Measurements from ENCODE around the gene RALGAPA1.
A peak's percentile ranks its signal among the peaks of the same experiment; 100 is the strongest.
"Not testable (repeated sequence)": the region's sequence is repeated elsewhere in the genome, so short reads cannot be mapped to it uniquely, and the experiment has no call there.

Gene RALGAPA1

DNA sequence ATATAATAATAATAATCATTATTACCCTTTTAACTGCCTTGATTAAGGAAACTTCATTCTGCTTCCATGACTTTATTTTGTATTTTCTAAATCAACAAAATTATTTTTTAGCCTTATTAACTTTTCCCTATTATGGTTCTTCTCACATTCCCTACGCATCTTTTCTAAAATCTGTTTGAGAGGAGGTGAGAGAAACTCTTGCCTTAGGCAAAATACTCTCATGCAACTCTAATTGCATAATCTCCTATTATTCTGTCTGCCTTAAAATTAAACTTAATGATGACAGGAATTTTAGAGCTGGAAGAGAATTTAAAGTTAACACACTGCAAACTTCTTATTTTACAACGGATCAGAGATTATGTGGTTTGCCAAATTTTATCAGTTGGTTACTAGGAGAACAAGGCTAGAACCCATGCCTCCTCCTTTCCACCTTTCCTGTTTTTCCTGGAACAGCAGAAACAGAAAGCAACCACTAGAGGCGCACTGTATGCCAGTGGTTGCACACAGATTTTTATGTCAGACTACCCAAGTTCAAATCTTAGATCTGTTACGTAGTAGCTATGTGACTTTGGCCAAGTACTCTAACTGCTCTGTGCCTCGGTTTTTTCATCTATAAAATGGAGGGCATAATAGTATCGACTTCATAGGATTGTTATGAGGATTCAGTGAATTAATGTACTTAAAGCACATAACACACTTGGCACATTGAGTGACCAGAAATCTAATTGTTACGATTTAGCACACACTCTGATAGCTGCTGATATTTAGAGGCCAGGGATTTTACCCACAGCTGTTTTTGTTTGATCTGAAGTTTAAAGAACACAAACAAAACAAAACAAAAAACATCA lies 12.7 kb upstream of the RALGAPA1 start:
- no peak for DNase-seq (ENCODE audit: low read depth, low spot score)

DNA sequence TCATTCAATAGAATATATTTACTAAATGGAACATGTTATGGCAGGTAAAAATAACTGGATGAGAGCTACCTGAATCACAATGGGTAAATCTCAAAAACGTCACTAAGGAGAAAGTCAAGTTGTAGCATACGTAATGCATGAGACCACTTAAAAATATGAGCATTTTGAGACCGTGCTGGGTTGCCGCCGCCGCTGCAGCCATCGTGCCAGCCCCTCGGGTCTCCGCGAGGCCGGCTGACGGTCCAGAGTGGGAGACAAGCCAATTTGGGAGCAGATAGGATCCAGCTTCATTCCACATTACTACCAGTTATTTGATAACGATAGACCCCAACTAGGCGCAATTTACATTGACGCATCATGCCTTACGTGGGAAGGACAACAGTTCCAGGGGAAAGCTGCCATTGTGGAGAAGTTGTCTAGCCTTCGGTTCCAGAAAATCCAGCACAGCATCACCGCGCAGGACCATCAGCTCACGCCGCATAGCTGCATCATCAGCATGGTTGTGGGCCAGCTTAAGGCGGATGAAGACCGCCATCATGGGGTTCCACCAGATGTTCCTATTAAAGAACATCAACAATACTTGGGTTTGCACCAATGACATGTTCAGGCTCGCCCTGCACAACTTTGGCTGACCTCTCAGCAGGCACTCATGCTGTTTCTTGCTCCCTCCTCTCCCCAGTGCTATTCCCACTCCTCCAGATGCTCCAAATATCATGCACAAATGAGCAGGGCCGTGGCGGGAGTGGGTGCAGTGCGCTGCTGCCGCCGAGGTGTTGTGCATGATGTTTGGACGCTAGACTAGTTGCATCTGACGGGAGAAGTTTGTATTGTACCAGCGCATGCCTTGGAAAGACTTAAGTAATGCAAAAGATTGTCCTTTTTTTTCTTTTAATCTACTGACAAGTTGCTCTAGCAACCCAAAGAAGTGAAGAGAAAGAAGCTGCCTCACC lies 10.8 kb upstream of the RALGAPA1 start:
- no peak for DNase-seq (ENCODE audit: low read depth, low spot score)

DNA sequence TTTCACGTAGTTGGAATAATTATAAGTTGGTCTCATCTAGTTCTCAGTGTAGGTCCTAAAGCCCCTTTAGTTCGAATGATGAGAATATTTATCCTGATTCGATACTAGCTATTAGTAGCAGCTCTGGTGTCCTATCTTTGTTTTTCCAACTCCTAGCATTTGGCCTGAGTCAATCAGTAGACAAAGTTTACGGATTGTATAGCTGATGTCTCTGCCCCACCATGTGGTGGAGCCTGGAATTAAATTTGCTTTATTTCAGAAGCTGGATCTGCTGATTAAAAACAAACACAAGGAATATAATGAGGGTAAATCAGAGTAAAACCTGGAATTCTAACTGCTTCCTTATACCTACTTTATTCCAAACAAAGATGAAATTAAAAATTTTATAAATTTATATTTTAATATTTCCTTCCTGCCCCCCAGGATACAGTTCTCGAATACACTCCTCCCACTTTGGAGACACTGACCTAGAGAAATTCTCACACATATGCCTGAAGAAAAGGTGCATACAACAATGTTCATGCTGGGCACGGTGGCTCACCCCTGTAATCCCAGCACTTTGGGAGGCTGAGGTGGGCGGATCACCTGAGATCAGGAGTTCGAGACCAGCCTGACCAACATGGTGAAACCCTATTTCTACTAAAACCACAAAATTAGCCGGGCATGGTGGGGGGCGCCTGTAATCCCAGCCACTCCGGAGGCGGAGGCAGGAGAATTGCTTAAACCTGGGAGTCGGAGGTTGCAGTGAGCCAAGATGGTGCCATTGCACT lies 9.4 kb upstream of the RALGAPA1 start:
- no peak for DNase-seq (ENCODE audit: low read depth, low spot score)

DNA sequence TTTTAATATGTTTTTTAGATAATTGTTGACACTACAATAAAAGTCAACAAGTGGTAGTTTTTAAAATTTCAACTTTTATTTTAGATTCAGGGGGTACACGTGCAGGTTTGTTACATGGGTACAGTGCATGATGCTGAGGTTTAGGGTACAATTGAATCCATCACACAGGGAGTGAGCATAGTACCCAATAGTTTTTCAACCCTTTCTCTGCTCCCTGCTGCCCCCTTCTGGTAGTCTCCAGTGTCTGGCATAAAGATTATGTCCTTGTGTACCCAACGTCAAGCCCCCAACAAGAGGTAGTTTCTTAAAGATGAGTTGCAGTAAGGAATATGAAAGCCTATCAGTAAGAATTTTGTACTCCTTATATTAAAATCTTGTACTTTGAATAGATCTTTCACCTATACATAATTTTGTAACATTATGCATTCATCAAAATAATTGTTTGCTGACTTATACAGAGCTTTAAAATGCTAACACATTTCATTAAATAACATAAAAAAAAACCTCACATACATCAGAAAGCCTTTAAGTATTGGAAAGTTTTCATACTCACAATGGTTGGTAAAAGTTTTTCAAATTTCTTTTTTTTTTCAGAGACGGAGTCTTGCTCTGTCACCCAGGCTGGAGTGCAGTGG lies 5.4 kb upstream of the RALGAPA1 start:
- DNase-seq (ENCODE audit: low read depth, low spot score), result peak; percentile 71

DNA sequence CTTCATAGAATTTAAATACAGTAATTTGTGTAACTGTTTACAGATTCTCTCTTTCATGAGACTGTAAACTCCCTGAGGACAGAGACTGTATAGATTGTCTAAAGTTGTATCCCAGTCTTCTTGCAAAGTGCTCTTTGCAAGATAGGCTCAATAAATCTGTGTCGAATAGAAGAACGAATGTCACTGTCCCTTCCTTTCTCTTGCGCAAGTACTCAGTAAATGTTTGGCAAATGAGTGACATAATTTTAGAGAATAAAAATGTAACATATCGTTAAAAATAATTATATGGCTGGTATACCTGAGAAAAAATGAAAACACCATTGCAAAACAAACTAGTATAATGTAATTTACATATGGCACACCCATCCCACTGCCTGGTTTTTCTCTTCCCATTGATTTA lies 1.9 kb upstream of the RALGAPA1 start:
- DNase-seq (ENCODE audit: low read depth, low spot score), result no peak

DNA sequence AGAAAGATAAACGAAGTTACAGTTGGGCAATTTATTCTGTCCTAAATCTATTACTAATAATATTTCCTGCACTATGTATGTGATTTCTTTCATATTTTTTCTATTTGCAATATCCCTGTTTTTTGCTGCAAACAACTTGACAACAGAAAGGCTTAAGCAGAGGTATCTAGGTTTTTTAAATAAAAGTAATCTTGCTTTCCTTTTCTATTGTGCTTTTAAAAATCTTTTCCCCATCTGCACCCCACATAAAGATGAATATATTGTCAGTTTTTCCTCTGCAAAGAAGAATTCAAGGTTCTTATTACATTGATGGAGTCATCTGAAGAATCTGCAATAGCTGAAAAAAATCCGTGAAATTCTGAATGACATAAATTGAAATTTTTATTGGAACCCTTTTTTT lies 502 bp upstream of the RALGAPA1 start:
- no peak for DNase-seq (ENCODE audit: low read depth, low spot score)

DNA sequence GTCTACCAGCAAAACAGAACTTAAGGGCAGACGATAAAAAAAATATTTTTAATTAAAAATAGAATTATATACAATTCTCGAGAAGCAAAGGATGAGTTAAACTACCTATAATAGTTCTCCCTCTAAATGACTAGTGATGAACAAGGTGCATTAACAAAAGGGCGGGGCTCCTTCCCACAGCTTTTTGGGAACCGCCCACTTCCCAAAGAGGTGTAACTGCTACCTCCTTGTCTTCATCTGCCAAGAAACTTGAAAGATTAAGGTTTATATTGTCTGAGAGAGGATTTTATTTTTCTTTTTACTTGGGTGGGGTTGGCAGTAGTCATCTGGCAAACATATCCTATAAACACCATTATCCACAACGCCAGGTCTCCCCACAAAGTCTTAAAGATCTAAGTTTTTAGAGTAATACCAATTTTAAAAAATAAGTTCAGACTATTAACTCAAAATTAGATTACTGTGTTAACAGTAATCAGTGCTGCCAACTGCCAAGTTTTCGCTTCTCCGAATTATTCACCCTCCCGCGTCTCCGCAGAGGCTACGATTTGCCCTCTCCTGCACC lies 938 bp downstream of the RALGAPA1 start:
- DNase-seq (ENCODE audit: low read depth, low spot score), result no peak

DNA sequence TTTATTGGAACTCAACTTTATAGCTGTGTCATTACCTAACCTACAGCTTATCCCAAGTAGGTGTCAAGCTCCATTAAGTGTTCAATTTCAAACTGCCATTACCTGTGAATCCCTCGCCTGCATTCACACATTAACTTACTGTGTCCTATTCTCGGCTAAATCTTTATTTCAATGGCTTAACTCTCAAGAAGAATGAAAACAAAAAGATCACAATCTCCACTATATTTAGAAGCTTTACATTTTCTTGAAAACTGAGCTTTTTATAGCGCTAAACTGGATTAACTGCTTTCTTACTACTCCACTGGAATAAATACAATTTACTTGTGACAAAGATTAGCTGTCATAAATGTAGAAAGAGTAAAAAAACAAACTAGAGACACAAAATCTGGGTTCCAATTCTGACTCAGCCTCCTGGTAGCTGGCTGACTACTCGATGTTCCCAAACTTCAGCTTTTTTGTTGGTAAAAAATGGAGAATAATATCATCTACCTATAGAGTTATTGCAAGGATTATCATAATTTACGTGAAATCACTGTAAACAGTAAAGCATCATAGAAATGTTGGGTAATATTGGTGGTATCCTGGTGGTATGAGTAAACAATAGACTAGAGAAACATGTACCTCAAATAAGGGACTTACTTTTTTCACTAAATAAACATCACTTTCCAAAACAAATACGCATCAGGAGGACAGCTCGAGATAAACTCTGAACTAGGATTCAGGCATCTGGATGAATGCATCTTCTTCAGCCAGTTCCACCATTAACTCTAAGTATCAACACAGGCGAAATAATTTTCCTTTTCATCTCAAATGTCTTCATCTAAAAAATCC lies 1.7 kb downstream of the RALGAPA1 start:
- DNase-seq (ENCODE audit: low read depth, low spot score), result no peak

DNA sequence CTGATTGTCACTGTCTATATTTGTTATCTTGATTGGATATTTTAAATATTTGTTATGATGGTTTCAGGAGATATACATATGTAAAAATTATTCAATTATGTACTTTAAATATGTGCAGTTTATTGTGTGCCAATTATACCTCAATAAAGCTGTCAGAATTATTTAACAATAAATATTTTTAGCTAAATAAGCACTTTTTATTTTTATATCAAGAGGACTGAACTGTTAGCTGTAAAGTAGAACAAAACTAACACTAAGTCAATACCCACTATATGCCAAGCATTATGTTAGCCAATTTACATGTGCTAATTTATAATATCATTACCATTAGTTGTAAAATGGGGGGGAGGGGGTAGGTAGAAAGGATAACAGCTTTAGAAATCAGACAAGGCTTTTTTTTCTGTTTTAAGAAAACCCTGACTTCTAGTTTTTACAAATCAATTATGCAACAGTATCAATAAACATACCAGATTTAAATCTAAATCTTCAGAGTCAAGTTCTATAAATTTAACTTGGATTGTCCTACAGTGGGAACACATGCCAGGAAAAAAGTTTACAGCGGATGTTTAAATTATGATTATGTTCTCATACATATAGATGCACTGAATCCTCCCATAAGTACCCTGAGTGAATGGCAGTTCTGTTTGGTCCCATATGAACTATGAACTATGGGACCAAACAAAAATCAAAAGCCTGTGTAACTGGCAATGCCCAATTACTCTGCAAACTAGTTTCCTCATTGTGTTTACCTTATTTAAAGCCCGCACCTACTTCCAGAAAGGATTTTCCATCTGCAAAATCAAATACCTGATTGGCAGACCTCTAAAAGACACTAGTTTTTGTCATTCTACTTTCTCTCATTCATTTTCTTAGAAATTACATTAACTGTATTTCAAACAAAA lies 2.8 kb downstream of the RALGAPA1 start:
- no peak for DNase-seq (ENCODE audit: low read depth, low spot score)

DNA sequence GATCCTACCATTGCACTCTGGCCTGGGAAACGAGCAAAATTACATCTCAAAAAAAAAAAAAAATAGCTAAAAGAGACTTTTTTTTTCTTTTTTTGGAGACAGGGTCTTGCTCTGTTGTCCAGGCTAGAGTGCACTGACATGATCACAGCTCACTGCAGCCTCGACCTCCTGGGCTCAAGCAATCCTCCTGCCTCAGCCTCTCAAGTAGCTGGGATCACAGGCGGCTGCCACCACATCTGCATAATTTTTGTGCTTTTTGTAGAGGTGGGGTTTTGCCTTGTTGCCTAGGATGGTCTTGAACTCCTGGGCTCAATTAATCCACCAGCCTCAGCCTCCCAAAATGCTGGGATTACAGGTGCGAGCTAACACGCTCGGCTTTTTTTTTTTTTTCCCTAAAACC lies 11.3 kb downstream of the RALGAPA1 start:
- DNase-seq (ENCODE audit: low read depth, low spot score), result no peak

DNA sequence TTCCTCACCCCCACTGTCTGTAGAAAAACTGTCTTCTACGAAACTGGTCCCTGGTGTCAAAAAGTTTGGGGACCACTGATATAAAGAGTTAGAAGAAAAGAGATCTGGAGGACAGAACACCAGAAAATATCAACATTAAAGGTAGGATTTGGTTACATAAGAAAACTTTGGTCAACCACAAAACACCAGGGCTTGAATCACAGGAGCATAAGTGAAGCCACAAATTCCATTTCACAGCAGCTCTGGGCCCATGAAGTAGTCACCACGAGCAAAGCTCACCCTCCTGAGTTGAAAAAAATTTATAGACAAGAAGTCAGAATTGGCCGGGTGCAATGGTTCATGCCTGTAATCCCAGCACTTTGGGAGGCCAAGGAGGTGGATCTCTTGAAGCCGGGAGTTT lies 19.4 kb downstream of the RALGAPA1 start:
- DNase-seq (ENCODE audit: low read depth, low spot score), result no peak

DNA sequence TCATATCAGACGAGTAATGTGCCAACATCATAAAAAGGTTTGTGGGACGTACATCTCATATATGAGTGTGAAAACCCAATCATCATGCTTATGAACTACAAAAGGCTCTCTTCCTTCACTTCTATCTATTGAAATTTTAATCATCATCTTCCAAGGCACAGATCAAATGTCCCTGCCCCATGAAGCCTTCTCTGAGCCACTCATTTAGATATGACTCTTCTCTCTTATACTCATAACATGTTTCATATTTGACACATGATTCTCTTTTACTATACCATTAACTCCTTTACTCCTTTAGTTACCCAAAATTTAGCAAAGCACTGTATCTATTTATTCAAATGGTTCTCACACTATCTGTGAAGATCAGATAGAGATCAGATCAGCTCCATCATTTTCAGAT lies 22.2 kb downstream of the RALGAPA1 start:
- DNase-seq (ENCODE audit: low read depth, low spot score), result no peak

DNA sequence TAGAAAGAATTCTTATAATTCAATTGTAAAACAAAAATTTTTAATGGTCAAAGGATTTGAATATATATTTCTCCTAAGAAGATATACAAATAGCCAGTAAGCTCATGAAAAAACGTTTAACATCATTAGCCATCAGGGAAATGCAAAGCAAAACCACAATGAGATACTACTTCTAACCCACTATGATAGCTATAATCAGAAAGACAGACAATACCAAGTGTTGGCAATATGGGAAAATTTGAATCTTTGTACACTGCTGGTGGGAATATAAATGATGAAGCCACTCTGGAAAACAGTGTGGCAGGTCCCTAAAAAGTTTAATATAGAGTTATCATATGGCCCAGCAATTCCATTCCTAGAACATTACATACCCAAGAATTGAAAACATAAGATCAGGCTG lies 25.4 kb downstream of the RALGAPA1 start:
- no peak for DNase-seq (ENCODE audit: low read depth, low spot score)

DNA sequence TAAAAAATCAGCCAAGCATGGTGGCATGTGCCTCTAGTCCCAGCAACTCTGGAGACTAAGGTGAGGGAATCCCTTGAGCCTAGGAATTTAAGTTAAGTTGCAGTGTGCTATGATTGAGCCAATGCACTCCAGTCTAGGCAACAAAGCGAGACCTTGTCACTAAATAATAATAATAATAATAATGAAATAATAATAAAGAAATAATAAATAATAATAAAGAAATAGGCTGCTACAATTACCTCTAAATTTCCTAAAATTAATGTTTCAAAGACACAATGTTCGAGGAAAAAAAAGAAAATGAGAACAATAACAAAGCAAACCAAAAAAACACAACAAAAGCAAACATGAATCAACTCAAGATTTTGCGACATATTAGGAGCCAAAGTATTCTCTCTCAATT lies 29.7 kb downstream of the RALGAPA1 start:
- no peak for DNase-seq (ENCODE audit: low read depth, low spot score)

DNA sequence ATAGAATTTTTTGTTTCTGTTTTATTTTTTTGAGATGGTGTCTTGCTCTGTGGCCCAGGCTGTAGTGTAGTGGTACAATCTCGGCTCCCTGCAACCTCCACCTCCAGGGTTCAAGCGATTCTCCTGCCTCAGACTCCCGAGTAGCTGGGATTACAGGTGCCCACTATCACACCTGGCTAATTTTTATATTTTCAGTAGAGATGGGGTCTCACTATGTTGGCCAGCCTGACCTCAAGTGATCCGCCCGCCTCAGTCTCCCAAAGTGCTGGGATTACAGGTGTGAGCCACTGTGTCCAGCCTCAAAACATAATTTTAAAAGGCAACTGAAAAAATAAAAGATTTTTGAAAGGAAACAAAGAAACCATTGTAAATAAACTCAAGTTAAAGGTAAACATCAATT lies 31.5 kb downstream of the RALGAPA1 start:
- DNase-seq (ENCODE audit: low read depth, low spot score), result not testable (repeated sequence)

DNA sequence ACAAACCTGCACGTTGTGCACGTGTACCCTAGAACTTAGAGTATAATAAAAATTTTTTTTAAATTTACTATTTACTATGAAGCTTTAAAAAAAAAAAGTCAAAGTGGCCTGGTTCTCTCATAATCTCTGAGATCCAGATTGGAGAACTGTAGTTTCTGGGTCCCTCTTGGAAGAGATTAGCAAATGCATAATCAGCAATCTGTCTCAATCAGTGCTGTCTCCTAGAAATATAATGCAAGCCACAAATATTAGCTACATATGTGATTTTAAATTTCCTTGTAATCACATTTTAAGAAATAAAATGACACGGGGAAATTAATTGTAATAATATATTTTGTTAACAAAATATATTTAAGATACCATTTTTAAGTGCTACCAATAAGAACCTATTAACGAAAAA lies 32.3 kb downstream of the RALGAPA1 start:
- DNase-seq (ENCODE audit: low read depth, low spot score), result no peak

DNA sequence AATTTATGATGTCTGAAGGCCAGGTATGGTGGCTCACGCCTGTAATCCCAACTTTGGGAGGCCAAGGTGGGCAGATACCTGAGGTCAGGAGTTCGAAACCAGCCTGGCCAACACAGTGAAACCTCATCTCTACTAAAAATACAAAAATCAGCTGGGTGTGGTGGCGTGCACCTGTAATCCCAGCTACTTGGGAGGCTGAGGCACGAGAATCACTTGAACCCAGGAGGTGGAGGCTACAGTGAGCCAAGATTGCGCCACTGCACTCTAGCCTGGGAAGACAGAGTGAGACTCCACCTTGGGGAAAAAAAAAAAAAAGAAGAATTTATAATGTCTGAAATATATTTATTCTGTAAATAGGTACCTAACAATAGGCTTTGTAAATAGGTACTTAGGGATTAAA lies 33.0 kb downstream of the RALGAPA1 start:
- not testable (repeated sequence) for DNase-seq (ENCODE audit: low read depth, low spot score)

DNA sequence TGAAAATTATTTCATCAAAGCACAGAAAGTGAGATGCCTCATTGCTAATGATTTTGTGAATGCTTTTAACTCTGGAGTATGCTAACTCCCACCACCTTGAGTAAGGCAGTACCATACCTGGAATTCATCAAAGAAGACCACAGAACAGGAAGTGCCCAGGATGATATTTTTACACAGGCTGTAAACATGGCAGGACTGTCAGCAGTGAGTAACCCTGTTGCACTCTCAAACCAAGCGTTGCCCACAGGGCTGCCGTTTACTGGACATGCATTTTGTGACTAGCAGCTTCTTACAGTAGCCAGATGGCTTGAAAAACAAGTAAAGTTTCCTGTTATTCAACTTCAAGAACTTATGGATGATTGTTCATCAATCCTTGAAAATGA lies 42.4 kb downstream of the RALGAPA1 start:
- no peak for DNase-seq (ENCODE audit: low read depth, low spot score)

DNA sequence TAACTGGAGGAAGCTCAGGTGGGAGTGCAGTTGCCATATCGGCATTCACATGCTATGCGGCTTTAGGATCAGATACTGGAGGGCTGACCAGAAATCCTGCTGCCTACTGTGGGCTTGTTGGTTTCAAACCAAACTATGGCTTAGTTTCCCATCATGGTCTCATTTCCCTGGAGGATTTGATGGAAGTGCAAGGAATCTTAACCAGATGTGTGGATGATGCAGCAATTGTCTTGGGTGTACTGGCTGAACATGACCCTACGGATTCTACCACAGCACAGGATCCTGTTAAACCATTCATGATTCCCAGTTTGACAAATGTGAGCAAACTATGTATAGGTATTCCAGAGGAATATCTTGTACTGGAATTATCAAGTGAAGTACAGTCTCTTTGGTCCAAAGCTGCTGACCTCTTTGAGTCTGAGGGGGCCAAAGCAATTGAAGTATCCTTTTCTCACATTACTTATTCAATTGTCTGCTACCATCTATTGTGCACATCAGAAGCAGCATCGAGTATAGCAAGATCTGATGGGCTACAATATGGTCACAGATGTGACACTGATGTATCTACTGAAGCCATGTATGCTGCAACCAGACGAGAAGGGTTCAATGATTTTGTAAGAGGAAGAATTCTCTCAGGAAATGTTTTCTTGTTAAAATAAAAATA lies 42.9 kb downstream of the RALGAPA1 start:
- DNase-seq (ENCODE audit: low read depth, low spot score), result no peak
